AML-193 (cell line): ENCODE measurements around the gene NOTCH2.
A peak's percentile ranks its signal among the peaks of the same experiment; 100 is the strongest.
"Not testable (repeated sequence)": the region's sequence is repeated elsewhere in the genome, so short reads cannot be mapped to it uniquely, and the experiment has no call there.

Experiments
- DNase-seq, 2 experiments: peaks; one replicate each; lab custom pipeline; 2025; lab: John Stamatoyannopoulos, UW

Gene NOTCH2

GRCh38 chr1:120068683-120069066 lies 787 bp downstream of the NOTCH2 start:
- not testable (repeated sequence) for DNase-seq

GRCh38 chr1:120048208-120048607 lies 21.3 kb downstream of the NOTCH2 start:
- not testable (repeated sequence) for DNase-seq

- DNase-seq: not testable (repeated sequence)
Observed at GRCh38 chr1:120041771-120042170, 27.7 kb downstream of the NOTCH2 start.

DNA sequence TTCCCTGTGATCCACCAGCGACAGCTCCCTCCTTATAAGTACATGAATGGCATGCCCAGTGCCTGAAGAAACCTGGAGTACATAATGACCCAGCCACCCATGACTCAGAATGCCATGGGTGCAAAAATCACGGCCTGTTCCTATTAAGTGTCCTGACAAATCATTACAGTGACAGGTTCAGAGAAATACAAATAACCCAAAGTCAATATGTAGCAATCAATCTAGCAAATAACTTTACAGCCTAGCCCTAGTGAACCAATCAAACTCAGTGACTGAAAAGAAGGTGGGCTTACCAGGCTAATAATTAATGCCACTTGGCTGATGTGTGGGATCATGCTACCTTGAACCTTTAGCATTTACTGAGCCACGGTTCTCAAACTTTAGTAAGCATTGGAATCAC lies 37.2 kb downstream of the NOTCH2 start:
- not testable (repeated sequence) for DNase-seq

GRCh38 chr1:120023791-120024190 lies 45.7 kb downstream of the NOTCH2 start:
- not testable (repeated sequence) for DNase-seq

DNA sequence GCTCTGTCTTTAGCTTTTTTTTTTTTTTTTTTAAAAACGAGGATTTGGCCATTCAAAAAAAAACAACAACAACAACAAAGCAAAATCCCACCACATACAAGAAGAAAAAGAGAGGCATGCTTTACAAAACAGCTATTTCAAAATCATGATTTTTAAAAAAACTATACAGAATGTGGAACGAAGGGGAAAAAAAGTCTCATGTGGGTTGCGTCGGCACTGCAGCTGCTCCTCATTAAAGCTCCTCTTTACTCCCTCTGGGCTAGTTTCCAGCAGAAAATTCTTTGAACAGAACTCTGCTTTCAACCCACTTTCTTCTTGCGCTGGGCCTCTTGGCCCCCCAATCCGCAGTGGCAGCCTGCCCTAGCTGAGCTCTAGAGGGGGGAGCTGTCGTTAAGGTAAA lies 54.5 kb downstream of the NOTCH2 start:
- DNase-seq: not testable (repeated sequence)

DNA sequence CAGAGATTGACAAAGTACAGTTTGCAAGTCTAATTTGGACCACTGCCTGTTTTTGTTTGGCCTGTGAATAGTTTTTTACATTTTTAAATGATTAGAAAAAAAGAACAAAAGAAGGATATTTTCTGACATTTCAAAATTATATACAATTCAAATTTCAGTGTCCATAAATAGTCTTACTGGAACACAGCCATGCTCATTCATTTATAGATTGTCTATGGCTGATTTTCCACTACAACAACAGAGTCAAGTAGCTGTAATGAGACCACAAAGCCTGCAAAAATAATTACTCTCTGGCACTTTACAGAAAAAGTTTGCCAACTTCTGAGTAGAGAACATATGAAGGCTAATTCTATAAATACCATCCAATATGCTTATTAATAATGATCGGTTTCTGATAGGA lies 61.1 kb downstream of the NOTCH2 start:
- not testable (repeated sequence) for DNase-seq

GRCh38 chr1:120007850-120008249 lies 61.6 kb downstream of the NOTCH2 start:
- DNase-seq: not testable (repeated sequence)

- not testable (repeated sequence) for DNase-seq
Observed at GRCh38 chr1:120001035-120001434, 68.4 kb downstream of the NOTCH2 start.

DNA sequence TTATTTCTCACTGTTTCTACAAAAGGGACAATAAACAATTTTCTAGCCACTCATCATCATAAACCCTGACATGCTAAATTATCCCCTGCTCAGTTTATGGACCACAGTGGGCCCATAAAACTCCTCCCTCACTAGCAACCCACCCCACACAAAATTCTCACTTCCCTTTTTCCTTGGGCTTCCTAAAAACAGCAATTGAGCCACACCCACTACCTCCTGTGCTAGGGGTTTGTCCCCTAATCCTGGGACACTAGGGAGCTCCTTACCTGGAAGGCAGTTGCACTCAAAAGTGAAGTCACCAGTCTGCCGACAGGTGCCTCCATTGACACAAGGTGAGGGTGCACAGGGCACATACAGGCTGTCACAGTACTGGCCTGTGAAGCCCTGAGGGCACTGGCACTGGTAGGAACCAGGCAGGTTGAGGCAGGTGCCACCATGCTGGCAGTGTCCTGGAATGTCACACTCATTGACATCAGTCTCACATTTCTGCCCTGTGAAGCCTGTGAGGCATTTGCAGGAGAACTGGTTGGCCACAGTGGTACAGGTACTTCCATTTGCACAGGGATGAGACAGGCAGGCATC lies 72.6 kb downstream of the NOTCH2 start:
- not testable (repeated sequence) for DNase-seq

GRCh38 chr1:119995975-119996374 lies 73.5 kb downstream of the NOTCH2 start:
- not testable (repeated sequence) for DNase-seq

- DNase-seq: peak; percentile 27 to 40
Observed at GRCh38 chr1:119988306-119989062, 81.0 kb downstream of the NOTCH2 start.

DNA sequence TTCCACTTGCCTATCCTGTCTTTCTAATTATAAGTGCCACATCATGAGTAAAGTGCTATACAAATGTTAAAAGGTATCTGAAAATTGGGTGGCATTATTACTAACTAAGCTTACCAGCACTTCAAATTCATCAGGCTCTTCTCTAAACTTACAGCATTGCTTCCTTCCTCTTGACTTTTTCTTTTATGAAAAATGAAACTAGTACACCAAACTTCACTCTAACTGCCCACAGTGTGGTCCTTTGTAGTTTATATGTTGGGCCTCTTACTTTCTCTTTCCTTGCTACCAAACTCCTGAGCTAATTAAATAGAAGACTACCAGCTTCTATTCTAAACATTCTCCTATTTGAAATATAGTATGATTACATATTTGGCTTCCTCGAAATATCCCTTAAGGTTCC lies 81.8 kb downstream of the NOTCH2 start:
- DNase-seq: peak in 1 of 2 experiments; percentile 7

DNA sequence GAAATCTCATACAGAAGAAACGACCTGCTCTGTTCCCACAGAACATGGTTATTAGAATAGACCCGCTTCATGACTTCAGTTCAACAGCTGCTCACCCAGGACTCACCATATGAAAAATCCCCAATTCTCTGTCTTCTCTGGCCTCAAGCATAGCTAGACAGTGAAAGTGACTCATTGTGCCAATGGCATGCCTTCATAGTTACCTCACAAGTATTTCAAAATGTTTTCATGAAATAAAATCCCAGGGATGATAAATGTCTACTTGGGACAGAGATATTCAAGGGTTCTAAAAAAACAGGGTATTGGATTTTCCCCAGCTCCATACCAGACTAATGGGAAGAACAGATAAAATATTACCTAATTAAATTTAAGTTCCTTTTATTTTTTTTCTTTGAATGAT lies 82.3 kb downstream of the NOTCH2 start:
- peak in 1 of 2 experiments; percentile 2 for DNase-seq

GRCh38 chr1:119986007-119986497 lies 83.4 kb downstream of the NOTCH2 start:
- no peak for DNase-seq

DNA sequence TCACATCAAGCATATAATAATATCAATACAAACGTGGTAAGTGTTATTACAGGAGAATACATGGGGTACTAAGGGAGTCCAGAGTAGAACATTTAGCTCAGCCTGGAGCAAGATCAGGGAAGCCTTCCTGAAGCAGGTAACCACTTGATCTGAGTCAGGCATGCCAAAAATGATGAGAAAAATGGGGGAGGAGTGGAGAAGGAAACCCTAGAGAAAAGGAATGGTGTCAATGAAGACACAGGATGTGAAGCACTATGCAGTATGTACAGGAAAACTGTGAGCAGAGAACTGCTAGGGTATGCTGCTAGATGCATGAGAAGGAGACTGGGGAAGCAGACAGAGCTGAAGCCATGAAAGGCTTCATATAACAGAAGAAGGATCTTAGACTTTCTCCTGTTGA lies 84.7 kb downstream of the NOTCH2 start:
- DNase-seq: no peak

- DNase-seq: no peak
Observed at GRCh38 chr1:119981986-119982815, 87.3 kb downstream of the NOTCH2 start.

GRCh38 chr1:119981496-119981895 lies 88.0 kb downstream of the NOTCH2 start:
- DNase-seq: no peak

- no peak for DNase-seq
Observed at GRCh38 chr1:119978018-119978505, 91.4 kb downstream of the NOTCH2 start.

DNA sequence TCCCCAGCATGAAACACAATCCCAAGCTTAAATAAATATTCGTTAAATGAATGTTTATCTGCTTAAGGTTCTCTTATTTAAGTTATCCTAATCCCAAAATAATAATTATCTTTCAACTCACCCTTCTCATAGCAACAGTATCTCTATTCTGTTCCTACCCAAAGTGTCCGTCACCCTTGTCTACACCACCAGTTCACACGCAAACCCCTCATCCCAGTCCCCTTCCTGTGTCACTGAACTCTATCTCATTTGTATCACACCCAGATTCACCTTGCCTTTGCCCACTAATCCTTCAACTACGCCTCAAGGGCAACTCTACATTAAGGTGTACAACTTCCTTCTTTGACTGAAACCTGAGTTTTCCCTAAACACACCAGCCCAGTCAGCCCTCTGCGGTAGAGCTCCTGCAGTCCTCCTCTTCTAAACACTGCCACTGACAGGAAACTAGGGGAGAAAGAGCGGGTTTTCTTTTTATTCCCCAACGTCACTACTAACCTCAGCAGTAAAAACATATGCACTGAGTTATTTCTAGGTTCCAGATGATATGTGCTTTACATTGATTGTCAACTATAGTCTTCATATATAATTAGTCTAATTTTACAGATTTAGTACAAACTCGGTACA lies 92.2 kb downstream of the NOTCH2 start:
- DNase-seq: not testable (repeated sequence)

- not testable (repeated sequence) for DNase-seq
Observed at GRCh38 chr1:119975582-119976254, 93.7 kb downstream of the NOTCH2 start.
